Measurements from ENCODE around the gene COL11A2. TPM values are rescaled to one million over a fixed set of nuclear protein-coding genes. Genes with fewer than 3 reads are reported as not detected.

COL11A2 gene
- total and polyA plus RNA-seq, 7 donors: 0.27 to 1.3 (median 0.57) TPM

DNA sequence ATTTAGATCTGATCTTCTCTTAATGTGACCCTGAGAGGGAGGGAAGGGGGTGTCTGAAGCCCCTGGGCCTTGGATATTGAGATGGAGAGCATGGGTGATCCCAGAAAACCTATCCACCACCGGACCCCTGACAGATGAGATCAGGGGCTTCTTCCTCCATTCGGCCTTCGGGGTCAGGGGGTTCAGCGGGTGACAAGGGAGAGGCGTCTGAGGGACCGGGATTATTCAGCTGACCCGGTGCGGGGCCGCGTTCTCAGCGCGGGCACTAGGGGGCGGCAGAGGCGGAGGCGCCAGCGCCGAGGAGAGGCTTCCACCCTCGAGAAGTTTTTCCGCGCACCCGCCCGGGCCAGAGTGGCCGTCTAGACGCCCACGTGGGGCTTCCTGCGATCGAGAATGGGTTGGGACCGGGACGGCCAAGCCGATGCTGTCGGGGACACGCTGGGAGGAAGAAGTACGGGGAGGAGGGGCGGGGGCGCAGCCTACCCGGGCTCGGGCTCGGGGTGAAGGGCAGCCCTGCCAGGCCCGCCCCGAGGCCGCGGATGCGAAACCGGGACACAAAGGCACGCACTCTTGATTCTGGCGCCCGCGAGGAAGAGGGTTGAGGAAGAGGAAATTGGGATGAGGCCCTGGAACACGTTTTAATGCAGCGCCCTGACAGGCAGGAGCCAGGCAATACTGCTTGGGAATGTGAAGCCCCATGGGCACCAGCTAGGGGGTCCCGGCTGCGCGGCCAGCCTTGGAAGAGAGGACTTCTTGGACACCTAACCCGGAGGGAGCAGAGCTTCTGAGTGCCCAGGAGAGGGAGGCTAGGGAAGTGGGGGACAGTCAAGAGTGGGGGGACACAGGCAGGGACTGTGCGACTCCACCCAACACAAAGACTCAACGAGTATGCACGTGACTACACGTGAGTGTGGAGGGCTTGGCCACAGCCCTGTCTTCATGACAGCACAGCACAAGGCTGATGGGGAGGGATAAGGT lies 30.6 kb downstream of the COL11A2 start:
- no peak overlapping the region for H3K27ac ChIP-seq
- peak overlapping the region; percentile 70 for H3K4me3 ChIP-seq
- ATAC-seq: peak; percentile 92 to 100 (median 94)
- no peaks in the 10 kb centered on the region for H3K9me3 ChIP-seq
- peaks cover 5% of the 10 kb centered on the region for H3K4me1 ChIP-seq
- intact Hi-C loops (cut with DNase I): loop anchor here (1.0 to 2.0 kb wide), 3 partner anchors 36 to 87 kb away; no protein-coding TSS in a partner anchor
- 6 to 7% (median 6%) methylated on average over 44 to 58 of the region's 58 CpGs for WGBS, 3 donors
- no peaks in the 10 kb centered on the region for H3K36me3 ChIP-seq (ENCODE audit: insufficient read depth in 1 of 2, low read depth in 1 of 2)
- peak; percentile 84 to 90 for DNase-seq
- TF ChIP-seq, protein P1, sequence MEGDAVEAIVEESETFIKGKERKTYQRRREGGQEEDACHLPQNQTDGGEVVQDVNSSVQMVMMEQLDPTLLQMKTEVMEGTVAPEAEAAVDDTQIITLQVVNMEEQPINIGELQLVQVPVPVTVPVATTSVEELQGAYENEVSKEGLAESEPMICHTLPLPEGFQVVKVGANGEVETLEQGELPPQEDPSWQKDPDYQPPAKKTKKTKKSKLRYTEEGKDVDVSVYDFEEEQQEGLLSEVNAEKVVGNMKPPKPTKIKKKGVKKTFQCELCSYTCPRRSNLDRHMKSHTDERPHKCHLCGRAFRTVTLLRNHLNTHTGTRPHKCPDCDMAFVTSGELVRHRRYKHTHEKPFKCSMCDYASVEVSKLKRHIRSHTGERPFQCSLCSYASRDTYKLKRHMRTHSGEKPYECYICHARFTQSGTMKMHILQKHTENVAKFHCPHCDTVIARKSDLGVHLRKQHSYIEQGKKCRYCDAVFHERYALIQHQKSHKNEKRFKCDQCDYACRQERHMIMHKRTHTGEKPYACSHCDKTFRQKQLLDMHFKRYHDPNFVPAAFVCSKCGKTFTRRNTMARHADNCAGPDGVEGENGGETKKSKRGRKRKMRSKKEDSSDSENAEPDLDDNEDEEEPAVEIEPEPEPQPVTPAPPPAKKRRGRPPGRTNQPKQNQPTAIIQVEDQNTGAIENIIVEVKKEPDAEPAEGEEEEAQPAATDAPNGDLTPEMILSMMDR (IDR thresholded peaks at IDR 0.05): peak; percentile 91
- H3K27me3 ChIP-seq (ENCODE audit: insufficient read depth in 3 of 3, low read length in 2 of 3): no peaks in the 10 kb centered on the region

DNA sequence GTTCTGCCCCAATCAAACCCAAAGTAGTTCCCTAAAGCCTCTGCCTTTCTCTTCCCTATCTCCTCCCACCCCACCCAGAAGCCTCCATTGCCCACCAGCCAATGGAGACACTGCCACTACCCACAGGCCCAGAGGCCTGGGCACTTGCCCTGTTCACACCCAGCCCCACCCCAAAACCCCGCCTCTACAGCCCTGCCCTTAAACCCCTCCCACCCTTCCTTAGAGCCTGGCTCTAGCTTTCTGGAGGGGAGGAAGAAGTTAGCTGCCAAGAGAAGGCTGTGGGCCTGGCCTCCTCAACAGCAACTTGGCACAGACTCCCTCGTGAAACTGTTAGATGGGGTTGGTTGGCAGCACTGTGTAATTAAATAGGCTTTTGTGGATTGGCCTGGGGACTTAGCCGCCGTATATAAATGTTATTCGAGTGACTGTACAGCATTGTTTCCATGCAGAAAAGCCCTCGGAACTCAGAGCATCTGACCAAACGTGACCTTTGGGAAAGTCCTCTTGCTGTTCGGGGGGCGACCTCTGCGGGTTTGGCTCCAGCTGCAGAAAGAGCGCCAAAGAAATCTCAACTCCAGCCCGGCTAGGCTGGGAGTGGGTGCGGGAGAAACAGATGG lies 31.4 kb downstream of the COL11A2 start:
- intact Hi-C loops (cut with DNase I): loop anchor here (1.0 to 2.0 kb wide), 3 partner anchors 36 to 88 kb away; no protein-coding TSS in a partner anchor
- Histone ChIP-seq H3K4me3 (peak overlapping the region; percentile 70), H3K9me3 (no peaks in the 10 kb centered on the region), H3K36me3 (ENCODE audit: insufficient read depth in 1 of 2, low read depth in 1 of 2) (no peaks in the 10 kb centered on the region), H3K4me1 (peaks cover 5% of the 10 kb centered on the region), H3K27me3 (ENCODE audit: insufficient read depth in 3 of 3, low read length in 2 of 3) (no peaks in the 10 kb centered on the region), H3K27ac (no peak overlapping the region)
- peak in 1 of 2 donors; percentile 43 for DNase-seq
- peak; percentile 29 to 67 (median 38) for ATAC-seq
- TF ChIP-seq, protein P1 (IDR thresholded peaks at IDR 0.05): no peak
- WGBS, 3 donors: 16 to 24% (median 17%) methylated on average over 13 of the region's 13 CpGs

DNA sequence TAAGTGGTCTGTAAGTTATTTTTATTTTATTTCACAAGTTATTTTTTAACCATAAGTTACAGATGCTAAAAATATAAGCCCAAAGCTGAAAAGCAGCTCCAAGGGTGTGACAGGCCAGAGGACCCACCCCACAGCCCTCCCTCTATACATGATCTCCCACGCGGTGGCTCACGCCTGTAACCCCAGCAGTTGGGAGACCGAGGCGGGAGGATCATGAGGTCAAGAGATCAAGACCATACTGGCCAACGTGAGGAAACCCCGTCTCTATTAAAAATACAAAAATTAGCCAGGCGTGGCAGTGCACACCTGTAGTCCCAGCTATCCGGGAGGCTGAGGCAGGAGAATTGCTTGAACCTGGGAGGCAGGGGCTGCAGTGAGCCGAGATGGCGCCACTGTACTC lies 32.2 kb downstream of the COL11A2 start:
- 88 to 92% (median 91%) methylated on average over 11 of the region's 11 CpGs for WGBS, 3 donors
- DNase-seq (no peak), ATAC-seq (no peak)
- H3K27me3 ChIP-seq (ENCODE audit: insufficient read depth in 3 of 3, low read length in 2 of 3): no peaks in the 10 kb centered on the region
- peaks cover 5% of the 10 kb centered on the region for H3K4me1 ChIP-seq
- intact Hi-C loops (cut with DNase I): loop anchor here in 1 of 2 donors (2.0 kb wide), 1 partner anchor 89 kb away; no protein-coding TSS in a partner anchor
- H3K9me3 ChIP-seq: no peaks in the 10 kb centered on the region
- H3K4me3 ChIP-seq: no peak overlapping the region
- H3K36me3 ChIP-seq (ENCODE audit: insufficient read depth in 1 of 2, low read depth in 1 of 2): no peaks in the 10 kb centered on the region
- H3K27ac ChIP-seq: no peak overlapping the region
- TF ChIP-seq, protein P1 (IDR thresholded peaks at IDR 0.05): no peak

DNA sequence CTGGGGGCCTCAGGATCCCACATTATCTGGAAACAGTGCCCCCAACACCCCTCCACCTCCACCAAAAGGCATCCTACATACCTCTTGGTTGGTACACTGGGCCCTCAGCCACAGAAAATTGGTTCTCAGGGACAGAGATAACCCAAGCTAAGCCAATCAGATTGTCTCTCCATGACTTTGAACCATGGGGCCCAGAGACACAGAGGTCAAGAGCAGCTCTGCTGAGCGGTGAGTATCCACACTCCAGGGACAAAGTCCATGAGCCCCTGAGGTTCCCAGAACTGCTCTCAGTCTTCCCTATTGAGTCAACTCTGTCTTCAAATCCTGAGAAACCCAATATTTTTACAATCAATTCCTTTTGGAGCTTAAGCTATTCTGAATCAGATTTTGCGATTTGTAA lies 35.3 kb downstream of the COL11A2 start:
- intact Hi-C loops (cut with DNase I): no loop called here
- TF ChIP-seq, protein P1 (IDR thresholded peaks at IDR 0.05): no peak
- H3K36me3 ChIP-seq (ENCODE audit: insufficient read depth in 1 of 2, low read depth in 1 of 2): no peaks in the 10 kb centered on the region
- ATAC-seq (no peak), DNase-seq (no peak)
- no peaks in the 10 kb centered on the region for H3K27me3 ChIP-seq (ENCODE audit: insufficient read depth in 3 of 3, low read length in 2 of 3)
- no peak overlapping the region for H3K4me3 ChIP-seq
- 85 to 88% (median 87%) methylated on average over 2 of the region's 2 CpGs for WGBS, 3 donors
- no peak overlapping the region for H3K27ac ChIP-seq
- peaks cover 2% of the 10 kb centered on the region for H3K4me1 ChIP-seq
- H3K9me3 ChIP-seq: no peaks in the 10 kb centered on the region

All from psoas muscle (tissue), 8 donors.